GM18526 (cell line): ENCODE data around the gene ZNF316.

Experiments used
- POLR2A ChIP-seq: IDR thresholded peaks from 3 replicates; pipeline ENCODE4 v1.6.1; 2011; ENCODE audit not compliant: insufficient read length; ENCODE audit errors: extremely low read depth

ZNF316 gene

DNA sequence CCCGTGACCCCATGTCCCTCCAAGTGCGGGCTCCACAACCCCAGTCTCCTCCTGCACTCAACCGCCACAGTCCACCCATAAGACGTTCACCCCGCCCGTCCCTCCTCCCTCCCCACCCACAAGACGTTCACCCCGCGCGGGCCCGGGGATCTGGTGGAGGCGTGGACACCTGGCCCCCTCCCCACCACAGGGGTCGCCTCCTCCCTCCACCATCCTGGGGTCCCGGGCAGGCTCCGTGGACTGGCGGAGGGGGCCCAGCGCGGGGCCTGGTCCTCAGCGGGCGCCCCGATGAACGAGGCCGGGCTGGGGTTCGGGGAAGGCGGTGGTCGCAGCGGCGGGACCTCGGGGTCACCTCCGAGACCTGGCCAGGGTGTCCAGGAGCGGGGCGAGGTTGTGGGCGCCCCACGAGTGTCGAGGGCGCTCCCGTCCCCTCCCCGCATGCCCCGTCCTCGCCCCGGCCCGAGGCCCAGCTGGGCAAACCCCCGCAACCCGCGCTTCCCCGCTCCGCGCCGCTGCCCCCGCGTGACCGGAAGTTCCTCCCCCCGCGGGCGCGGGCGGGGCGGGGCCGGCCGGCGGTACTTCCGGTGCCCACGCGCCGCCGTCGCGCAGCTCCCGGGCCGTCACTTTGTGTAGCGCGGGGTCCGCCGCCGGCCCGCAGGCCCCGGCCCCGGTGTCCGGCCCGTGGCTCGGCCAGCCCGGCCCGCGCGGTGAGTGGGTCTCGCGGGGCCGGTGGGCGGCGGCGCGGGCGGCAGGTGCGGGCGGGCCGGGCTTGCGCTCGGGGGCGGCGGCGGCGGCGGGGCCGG lies at the start of gene ZNF316:
Gene ZNF316 (plus strand): TSS at position 578 of the 803 bp plus-strand sequence. CDS start 5,092 bp downstream, outside the sequence.
- peak; percentile 70 for TF ChIP-seq POLR2A

DNA sequence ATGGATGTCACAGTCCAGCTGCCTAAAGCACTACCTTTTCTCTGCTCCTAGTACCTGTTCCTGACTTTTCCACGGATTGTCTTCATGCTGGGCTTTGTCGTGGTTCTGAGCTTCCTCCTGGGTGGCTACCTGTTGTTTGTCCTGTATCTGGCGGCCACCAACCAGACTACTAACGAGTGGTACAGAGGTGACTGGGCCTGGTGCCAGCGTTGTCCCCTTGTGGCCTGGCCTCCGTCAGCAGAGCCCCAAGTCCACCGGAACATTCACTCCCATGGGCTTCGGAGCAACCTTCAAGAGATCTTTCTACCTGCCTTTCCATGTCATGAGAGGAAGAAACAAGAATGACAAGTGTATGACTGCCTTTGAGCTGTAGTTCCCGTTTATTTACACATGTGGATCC lies 48.6 kb upstream of the ZNF316 start:
- no peak for TF ChIP-seq POLR2A

DNA sequence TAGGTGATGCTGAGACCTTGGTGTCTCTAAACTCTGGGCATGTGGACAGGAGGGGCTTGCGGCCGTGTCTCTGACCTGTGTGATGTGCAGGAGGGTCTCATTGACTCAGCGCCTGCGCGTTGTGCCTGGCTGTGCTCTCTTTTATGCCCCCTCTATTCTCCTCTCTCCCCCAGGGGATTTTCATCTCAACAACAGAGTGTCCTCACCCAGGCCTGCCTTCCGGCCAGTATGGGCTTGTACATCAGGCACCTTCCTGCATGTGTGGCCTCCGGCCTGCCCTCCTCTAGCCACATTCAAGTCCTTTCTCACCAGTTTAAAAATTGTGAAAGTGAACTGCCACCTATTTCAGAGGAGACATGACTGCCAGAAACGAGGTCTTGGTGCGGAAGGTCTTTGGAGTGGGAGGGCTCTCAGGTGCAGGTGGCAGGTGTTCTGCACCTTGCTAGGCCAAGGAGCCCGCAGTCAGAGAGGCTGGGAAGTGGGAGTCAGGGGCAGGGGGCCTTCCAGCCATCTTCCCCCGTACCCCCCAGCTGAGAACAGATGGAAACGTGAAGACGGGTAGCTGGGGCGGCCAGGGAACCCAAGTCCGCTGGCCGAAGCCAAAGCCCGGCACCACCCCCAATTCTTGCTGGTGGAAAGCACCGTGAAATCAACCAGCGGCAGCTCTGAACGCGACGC lies 47.8 kb upstream of the ZNF316 start:
- TF ChIP-seq POLR2A = no peak

DNA sequence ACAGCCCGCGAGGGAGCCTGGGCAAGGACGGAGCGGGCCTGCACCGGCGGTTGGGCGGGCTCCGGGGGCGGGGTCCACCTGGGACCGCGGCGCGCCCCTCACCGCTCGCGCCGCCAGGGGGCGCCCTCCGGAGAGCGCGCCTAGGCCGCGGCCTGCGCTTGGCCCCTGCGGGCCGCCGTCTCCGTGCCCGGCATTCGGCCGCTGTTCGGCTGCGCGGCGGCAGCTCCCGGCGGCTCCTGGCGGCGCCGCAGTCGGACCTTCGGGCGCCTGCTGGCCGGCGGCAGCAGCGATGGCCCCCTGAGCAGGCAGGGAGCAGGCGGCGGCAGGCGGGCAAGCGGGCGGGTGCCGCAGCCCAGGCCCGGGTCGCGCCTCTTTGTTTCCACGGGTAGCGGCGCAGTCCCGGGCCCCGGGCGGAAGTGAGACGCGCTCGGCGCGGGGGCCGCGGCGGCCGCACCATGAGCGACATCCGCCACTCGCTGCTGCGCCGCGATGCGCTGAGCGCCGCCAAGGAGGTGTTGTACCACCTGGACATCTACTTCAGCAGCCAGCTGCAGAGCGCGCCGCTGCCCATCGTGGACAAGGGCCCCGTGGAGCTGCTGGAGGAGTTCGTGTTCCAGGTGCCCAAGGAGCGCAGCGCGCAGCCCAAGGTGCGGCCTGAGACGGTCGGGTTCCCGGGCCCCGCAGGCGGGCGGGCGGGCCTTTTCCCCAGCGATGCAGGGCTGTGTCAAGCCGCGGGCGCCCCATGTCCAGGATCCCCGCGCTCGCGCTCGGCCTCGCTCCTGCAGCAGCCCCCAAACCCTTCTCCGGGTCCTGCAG lies 47.1 kb upstream of the ZNF316 start, which contains the start of gene INTS15:
Gene INTS15 (plus strand): TSS at position 193 of the 816 bp plus-strand sequence. CDS start 263 bp downstream, at position 456.
- peak; percentile 87 for TF ChIP-seq POLR2A

DNA sequence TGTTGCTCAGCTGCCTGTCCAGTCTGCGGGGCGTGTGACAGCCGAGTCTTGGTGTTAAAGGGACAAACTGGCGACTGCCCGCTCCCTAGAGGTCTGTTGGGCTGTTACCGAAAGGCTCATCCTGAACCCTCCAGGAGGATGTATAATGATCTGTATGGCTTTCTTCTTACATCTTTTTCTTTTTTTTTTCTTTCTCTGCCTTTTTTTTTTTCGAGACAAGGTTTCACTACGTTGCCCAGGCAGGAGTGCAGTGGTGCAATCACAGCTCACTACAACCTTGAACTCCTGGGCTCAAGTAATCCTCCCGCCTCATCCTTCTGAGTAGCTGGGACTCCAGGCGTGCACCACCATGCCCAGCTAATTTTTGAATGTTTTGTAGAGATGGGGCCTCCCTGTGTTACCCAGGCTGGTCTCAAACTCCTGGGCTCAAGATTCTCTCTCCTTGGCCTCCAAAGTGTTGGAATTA lies 46.4 kb upstream of the ZNF316 start:
- TF ChIP-seq POLR2A = no peak

DNA sequence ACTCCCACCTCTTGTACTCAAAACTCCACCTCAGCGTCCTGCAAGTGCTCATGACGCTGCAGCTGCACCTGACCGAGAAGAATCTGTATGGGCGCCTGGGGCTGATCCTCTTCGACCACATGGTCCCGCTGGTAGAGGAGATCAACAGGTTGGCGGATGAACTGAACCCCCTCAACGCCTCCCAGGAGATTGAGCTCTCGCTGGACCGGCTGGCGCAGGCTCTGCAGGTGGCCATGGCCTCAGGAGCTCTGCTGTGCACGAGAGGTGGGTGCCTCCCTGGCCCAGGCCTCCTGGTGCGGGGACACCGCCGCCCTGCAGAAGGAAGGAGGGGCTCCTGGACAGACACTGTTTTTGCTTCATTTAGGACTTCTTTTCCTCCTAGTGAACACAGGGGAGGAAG lies 37.0 kb upstream of the ZNF316 start:
- TF ChIP-seq POLR2A = no peak

DNA sequence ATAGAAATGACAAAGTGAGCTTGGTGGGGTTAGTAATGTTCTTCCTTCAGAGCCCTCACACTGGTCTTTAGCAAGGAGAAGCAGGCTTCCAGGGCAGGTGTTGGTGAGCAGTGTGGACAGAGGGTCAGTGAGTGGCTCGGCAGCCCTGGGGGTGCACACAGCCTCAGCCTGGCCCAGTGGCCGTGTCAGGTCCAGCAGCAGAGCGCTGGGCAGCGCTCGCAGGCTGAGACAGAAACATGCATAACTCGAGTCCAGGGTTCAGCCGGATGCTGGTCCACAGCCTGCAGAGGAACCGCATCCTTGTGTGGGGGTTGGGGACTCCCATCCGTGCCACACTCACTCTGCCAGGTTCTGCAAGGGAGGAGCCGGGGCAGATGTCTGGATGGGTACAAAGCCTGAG lies 32.7 kb upstream of the ZNF316 start:
- no peak for TF ChIP-seq POLR2A

DNA sequence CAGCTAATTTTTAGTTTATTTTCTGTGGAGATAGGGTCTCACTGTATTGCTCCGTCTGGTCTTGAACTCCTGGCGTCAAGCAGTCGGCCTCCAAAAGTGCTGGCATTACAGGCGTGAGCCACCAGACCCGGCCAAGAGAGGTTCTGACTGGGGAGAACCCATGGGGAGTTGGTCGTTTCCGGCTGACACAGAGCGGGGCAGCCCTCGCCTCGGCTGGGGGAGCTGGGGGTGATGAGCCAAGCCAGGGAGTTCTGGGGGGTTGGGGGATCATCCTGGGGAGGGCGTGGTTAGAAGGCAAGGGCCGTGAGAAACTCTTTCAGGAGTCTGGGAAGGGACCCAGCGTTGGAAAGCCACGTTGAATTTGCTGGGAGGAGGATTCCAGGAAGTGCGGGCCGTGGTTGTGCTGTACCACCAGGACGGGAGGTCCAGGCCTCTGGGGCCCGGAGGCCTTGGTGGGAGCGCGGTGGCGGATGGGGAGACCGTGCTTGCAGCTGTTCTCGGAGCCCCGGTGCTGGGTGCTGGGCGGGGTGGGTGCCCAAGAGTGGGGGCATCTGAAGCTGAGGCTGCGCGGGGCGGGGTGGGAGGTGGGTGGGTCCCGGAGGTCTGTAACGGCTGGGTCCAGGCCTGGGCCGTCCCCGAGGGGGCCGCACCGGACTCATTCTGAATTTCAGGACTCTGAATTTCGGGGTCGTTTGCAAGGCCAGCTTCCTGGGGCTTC lies 30.1 kb upstream of the ZNF316 start:
- TF ChIP-seq POLR2A = no peak

DNA sequence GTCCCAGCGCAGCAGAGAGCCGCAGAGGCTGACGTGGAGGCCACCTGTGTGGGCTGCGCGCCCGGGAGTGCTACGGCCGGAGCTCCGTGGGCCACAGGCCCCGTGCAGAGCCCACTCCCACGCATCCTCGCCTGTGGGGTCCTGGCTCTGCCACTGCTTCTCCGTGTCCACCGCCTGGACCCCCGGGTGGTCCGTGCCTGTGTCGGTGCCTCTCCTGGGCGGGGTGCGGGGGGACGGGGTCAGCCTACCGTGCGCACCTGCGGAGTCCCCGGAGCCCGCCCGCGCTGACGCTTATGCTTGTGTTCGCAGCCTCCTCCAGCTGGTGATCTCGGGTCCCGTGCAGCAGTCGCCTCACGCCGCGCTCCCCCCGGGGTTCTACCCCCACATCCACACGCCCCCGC lies 29.5 kb upstream of the ZNF316 start:
- TF ChIP-seq POLR2A = no peak

DNA sequence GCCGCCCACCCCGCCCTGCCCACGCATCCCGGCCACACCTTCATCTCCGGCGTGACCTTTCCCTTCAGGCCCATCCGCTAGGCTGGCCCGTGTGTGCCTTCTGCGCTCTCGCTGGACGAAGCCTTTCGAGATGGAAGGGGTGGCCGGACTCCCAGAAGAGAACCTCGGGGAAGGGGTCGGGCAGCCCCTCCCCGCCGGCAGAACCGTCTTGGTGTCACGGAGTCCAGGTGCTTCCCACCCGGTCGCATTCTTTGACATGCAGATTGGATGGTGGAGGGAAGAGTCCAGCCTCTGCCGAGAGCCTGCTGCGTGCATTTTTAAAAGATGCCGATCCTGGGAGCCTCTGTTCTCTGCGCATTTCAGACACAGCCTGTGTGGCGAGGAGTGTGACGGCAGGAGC lies 29.0 kb upstream of the ZNF316 start:
- TF ChIP-seq POLR2A = no peak

DNA sequence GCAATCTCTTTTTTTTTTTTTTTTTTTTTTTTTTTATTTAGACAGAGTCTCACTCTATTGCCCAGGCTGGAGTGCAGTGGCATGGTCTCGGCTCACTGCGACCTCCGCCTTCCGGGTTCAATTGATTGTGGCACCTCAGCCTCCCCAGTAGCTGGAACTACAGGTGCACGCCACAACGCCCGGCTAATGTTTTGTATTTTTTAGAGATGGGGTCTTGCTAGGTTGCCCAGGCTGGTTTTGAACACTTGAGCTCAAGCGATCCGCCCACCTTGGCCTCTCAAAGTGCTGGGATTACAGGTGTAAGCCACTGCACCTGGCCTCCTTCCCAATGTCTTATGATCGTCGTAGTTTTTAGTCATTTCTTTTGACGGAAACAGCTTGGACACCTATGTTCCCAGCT lies 28.3 kb upstream of the ZNF316 start:
- no peak for TF ChIP-seq POLR2A

DNA sequence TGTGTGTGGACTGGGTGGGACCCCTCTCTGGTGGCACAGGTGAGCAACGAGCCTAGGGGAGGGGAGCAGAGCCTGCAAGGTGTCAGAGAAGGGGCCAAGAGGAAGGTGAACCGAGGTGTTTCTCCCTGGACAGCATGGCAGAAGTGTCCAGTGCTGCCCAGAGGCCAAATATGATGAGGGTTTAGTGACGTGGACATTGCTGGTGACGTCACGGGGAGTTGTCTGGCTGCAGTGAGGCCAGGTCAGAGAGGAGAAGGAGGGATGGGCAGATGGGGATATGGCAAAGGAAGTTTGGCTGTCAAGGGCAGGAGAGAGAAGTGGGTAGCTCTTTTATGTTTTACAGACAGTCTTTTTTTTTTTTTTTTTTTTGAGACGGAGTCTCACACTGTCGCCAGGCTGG lies 24.3 kb upstream of the ZNF316 start:
- no peak for TF ChIP-seq POLR2A

DNA sequence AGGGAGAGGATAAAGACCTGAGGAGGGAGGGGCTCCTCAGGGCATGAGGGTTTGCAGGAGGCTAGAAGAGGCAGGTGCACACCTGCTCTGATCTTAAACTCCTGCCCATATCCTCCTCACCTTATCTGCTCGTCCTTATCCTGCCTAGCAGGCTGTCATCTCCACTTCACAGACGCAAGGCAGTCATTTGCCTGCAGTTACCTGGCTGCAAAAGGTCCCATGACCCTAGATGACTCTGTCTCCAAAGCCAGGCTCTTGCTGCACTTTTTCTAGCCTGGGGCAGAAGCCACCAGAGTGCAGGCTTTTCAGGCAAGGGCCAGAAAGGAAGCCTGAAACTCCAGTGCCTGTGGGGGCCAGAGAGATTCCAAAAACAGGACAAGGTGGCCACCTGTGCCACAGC lies 23.4 kb upstream of the ZNF316 start:
- no peak for TF ChIP-seq POLR2A

DNA sequence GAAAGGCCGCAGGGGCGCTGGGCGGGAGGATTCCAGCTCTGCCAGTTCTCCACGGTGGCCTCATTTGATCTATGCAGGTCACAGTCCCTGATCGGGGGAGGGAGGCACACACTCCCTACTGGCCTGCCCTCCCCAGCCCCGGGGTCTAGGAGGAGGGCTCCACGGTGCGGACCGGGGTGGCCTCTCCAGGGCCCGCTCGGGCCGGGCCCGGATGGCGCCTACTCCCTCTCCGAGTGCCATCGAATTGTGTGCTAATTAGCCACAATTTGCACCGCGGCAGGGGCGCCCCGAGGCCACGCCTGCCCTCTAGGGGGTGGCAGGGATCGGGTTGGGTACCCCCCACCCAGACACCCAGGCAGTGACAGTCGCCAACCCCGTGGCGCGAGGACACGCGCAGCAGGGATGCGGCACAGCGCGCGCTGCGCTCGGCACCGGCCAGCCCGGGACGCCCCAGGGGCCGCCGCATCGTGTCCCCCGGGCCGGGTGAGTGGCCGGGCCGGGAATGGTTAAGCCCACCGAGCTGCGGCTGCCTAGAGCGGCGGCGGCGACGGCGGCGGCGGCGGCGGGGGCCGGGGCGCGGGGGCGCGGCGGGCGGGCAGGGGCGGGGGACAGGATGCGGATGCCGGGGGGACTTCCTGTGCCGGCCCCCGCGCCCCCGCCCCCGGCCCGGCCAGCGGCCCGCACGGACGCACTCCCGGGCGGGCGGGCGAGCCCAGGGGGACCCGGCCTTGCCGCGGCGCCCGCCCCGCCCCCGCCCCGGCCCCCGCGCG lies 22.0 kb upstream of the ZNF316 start, which contains the start of gene ZNF853:
Gene ZNF853 (plus strand): TSS at position 658 of the 770 bp plus-strand sequence. CDS start 565 bp downstream, outside the sequence.
- no peak for TF ChIP-seq POLR2A
